HG02763 (cell line): Measurements from ENCODE around the gene KCNH3.

ENCODE experiments used
- ATAC-seq: cut with Tn5 transposase; IDR thresholded peaks from one replicate; pipeline ENCODE4 v1.9.1; 2021; ENCODE audit warnings: mild to moderate bottlenecking, moderate library complexity; ENCODE audit not compliant: unreplicated experiment

Gene KCNH3

DNA sequence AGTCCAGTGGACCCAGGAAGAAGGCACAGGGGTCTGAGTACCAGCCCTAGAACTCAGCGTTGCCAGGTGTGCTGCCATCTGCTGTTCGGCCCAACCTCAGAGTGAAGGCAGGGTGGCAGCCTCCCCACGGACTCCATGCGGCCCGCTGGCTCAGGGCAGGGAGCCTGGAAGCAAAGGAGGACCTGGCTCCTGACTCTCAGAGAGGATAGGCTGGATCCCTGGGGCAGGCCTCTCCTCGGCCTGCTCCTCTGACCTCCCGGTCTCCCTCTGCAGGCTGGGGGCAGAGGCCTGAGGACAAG is 19.0 kb downstream of the KCNH3 start:
- no peak for ATAC-seq

DNA sequence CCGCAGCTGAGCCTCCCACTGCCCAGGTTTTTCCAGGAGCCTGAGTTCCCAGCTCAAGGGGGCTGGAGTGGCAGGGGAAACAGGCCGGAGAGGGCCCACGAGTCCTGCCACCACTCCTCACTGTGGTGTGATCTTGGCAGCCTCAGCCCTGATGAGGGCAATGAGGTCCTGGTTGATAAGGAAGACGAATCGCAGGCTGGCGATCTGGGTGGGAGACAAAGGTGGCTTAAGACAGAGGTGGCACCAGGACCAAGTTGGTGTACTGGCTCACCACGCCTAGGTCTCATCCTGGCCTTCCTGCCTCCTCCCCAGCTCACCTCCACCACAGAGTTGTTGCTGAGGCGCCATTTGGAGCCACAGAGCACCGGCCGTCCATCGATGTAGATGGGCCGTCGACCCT is 19.7 kb downstream of the KCNH3 start:
- no peak for ATAC-seq

DNA sequence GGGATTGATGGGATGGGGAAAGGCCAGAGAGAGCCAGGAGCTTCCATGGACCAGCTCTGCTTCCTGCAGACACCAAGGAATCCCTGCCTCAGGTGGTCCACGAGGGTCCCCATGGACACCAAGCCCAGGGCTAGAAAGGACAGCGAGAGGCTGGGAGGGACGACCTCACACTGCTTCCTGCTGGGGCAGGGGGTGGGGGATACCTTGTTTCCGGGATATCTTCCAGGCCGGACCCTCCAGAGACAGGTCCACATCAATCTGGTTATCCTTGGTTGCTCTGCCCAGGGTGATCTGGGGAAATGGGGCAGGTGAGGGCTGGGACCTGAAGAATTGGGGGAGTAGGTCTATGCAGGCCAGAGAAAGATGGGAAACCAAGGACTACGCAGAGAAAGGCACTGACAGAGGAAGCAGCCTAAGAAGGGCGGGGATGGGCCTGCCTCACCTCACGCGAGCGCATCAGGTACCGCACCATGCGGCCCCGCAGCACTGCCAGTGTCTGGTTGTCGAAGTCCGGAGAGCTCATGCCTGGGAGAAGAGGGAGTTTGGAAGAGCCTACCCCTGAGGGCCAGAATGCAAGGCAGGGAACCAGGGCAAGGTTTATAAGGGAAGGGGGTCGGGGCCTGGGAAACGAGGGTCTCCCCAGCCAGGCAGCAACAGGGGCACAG is 20.3 kb downstream of the KCNH3 start:
- ATAC-seq: no peak

DNA sequence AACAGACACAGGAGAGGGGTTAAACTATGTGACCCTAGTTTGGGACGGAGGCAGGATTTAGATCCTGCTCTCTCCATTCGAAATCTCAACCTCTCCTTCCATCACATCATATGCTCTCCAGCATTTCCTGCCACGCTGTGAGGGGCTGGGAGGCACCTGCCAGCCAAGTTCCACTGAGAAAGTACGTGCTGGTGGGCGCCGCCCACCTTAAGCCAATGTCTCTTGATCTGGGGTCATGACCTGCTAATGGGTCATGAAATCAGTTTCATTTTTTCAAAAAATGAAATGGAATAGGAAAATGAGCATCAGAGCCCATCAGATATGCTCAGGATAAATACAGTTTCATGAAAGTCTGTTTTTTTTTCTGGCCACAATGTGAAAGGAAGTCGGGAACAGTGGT is 21.9 kb downstream of the KCNH3 start:
- no peak for ATAC-seq

DNA sequence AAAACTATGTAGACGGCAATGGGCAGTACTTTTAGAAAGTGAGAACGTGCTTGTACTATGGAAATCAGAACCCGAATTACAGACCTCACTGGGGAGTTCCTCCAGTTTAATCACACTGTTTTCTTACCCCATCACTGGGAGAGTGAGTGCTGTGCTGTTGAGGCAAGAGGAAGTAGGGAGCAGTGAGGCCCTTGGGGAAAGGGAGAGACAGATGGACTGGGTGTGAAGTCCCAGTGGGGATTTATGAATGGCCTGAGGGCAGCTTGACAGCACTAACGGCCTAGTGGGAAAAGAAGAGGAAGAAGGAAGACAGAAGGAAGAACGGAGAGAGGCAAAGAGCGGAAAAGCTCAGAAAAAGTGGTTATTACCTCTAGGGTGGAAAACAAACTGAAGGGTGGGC is 23.4 kb downstream of the KCNH3 start:
- ATAC-seq: no peak

DNA sequence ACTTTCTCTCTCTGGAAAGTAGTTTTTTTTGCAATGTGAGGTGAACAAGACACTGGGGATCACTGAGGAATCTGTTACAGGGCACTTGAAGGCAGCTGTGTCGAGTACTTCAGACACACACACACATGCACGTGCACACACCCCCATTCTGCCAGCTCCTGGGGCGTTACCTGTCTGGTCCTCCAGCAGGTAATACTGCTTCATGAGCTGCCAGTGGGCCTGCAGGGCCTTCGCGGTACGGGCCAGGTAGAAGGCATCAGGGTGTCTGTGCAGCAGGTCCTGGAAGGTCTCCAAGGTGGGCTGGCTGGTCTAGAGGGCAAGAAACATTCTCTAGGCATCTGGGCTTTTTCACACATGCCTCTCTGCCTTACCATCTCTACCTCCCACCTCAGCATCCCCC is 24.0 kb downstream of the KCNH3 start:
- ATAC-seq: no peak

DNA sequence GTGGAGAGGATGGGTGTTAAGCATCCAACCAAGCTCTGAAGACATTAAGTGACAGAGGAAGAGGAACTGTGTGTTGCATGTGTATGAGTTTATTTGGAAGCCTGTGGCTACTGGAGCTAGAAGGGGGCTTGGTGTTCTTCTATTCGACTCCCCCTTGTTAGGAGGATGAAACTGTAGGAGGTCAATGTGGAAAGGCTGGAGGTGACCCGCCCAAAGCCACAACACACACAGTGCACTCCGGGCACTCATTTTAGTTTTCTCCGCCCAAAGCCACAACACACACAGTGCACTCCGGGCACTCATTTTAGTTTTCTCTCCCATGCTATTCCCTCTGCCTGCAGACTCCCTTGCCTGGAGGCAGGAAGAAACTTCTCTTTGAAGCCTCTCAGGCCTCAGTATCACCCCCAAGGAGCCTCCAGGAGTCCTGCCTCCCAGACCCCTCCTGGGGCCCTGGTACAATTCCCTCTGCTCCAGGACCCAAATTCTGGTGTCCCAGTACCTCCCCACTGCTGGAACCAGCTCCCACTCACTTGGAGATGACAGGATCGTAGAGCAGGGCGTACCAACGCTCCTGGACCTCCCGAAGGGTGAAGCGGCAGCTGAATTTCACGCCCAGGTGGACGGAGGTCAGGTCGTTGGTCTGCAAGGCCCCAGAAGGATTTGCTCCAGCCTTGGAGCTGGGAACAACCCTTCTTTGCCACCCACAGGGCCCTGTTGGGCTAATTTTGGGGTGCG is 25.3 kb downstream of the KCNH3 start:
- no peak for ATAC-seq

DNA sequence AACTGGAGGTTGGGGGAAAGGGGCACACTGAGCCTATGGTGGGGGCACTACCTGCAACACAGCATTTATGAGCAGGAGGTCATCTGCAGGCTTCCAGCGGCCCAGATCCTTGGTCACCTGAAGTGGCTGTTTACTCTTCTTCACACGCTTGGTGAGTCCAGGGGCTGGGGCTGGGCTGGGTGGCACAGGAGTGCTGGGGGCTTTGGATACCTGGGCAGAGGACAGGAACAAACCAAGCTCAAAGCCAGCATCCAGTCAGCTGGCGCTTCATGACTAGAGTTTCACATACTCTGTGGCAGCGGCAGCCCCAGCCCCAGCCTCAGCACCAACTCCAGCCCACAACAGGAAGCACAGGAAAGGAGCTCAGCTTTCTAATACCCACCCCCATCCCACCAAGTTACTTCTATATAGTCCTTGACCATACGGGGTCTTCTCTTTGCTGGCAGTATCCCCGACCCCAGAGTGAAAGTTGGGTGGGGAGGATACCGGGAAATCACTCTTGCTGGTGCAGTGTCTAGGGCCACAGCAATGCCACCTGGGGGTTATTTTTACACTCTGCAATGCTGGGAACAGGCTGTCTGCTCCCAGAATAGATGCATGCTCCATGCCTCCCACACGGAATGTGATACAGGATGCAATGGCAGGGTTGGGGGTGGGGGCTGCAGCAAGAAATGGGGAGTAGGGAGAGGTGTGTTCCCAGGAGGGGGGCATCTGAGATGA is 26.0 kb downstream of the KCNH3 start:
- no peak for ATAC-seq

DNA sequence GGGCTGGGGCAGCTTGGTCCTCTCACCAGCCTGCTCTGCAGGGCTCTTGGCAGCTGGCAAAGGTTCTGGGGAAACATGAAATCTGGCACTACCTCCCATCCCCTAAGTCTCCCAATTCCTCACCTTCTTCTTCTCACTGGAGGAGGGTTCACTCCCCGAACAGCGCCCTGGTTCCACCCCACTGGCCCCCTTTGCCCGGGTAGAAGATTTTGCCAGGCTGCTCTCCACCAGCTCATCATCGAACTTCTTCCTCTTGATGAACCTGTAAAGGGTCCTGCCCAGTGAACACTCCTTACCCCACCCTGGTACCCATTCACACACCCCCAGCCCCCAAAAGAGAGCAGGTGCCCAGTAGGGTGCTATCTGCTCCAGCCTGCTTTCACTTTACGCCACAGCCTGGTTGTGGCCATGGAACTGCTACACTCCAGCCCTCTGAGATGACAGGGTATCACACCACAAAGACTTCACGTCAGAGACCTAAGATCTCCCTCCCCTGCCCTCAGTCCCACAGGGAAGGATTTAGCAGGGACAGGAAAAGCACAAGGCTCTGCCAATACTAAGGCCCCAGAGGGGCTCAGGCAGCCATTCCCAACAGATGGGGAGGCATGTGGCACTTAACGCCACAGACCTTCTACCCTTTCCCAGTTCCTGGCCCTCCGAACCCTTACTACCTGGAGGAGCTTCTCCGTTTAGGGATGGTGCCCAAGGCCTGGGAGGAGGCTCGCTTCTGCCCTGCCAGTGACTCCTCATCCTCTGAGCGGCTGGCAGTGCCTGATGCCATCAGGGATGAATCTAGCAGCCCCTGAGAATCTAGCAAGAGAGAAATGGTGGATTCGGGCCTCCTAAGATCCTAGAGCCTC is 26.8 kb downstream of the KCNH3 start:
- no peak for ATAC-seq

DNA sequence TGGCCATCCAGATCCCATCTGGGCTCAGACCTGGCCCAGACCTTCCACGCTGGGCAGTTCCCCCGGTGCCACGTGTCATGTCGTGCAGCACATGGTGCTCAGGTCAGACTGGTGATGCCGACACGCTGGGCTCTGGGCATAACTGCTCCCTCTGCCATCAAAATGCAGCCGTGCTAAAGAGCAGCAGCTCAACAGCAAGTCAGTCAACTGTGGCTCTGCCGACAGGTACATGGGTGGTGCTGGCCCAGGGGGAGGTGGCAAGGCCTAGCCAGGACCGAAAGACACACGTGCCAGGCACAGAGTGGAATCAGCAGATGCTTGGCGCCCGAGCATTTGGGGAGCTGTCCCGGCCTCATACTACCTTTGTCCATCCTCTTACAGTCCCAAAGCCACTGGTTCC is 27.5 kb downstream of the KCNH3 start:
- no peak for ATAC-seq

DNA sequence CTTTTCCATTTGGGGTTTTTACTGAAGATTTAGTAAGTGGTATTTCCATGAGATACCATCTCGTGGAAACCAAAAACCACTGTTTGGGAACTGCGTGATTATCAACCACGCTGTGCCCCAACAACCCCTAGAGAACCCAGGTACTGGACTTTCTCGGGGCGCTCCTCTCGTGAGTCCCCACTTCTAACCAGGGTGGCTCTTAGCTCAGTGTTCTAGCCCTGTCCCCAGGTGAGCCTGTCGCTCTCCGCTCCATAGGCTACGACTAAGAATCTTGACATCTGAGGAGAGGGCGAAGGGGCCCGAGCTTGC is 28.4 kb downstream of the KCNH3 start:
- ATAC-seq: no peak

DNA sequence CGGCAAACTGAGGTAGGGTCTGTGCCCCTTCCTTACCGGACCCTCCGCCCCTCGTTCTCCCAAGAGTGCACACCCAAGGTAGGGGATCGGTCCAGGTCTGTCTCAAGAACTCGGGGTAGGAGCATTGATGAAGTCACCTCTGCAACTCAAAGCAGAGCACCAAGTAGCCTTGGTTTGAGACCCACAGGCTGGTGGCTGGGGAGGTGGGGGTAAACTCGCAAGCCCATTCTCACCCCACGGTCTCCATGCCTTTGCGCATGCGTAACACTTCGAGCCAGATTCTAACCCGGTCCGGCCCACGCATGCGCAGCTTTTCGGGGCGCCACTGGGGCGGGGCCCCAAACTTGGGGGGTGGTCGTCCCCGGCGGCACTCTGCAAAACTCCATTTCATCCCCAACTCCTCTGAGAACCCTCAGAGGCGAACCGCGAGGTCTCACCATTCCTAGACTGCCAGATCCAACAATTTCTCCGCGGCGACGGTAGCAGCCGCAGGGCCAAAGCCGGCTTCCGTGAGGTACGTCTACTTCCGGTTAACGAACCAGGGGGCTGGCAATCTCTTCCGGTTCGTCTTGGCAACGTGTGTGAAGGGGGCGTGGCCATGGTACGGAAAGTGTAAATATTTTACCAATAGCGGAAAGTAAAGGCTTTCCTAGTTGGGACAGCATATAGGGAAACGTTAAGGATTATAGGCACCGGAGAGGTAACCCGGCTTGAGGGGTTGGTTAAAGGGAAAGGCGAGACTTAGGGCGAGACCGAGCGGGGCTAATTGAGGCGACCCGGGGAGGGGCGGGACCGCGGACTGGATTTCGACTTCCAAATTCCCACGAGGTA is 29.0 kb downstream of the KCNH3 start, which contains the start of gene MCRS1:
MCRS1 (minus strand) TSS at position 532 of the 831 bp plus-strand sequence. CDS start 1,411 bp downstream, outside the sequence.
- ATAC-seq: peak; percentile 85

DNA sequence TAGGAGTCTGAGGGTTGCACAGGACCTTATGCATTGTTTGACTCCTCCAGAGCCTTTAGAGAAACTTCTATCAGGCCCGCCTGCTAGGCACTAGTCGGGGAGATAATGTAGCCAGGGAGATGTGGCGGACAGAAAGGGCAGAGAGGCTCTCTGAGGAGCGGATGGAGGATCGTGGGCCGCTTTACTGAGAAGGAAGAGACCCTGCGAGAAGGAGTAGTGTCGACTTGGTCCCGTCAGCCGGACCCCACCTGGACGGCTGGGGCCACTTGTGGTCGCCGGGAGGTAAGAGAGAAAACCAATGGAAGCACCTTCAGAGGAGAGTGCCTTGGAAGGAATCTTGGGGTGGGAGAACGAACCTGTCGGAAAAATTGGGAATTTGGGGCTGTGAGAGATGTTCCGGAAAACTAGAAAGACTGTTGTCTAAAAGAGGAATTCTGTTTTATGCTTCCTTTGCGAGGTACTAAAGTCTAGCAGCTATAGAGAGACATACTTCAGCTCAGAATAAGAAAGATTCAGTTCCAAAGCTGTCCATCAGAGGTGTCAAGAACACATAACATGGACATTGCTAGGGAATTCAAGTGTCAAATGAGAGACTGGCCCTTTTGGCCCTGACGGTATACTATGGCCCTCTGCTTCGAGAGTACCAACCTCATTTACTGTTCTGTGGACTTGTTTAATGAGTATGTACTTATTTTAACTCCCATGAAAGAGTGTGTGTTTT is 29.8 kb downstream of the KCNH3 start:
- ATAC-seq: peak; percentile 3

DNA sequence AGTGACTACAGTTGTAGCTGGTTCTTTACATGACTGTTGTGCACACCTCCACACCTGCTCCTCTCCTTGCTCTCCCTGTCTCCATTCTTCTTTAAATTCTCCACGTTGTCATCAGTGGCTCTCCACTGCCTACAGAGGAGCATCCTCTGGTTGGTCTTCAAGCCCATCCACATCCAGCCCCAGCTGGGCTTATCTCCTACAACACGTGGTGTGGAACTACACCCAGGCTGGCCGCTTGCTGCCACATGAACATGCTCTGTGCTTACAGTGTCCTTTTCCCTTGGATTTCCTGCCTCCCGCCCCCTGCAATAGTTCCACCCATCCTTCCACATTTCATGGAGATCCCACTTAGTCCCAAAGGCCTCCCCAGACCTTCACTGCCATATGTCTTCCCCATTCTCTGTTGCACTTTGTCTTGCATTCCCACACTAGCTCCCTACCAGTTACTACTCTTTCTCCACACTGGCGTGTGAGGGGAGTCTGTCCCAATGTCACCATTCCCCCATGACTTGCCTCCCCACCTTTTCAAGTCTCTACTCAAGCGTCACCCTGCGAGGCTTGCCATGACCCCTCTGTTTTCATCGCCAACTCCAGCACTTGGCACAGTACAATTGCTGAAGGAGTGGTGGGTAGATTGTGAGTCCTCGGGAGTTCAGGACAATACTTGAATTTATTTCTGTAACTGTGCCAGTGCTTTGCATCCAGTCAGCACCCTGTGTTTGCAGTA is 38.9 kb downstream of the KCNH3 start:
- no peak for ATAC-seq

DNA sequence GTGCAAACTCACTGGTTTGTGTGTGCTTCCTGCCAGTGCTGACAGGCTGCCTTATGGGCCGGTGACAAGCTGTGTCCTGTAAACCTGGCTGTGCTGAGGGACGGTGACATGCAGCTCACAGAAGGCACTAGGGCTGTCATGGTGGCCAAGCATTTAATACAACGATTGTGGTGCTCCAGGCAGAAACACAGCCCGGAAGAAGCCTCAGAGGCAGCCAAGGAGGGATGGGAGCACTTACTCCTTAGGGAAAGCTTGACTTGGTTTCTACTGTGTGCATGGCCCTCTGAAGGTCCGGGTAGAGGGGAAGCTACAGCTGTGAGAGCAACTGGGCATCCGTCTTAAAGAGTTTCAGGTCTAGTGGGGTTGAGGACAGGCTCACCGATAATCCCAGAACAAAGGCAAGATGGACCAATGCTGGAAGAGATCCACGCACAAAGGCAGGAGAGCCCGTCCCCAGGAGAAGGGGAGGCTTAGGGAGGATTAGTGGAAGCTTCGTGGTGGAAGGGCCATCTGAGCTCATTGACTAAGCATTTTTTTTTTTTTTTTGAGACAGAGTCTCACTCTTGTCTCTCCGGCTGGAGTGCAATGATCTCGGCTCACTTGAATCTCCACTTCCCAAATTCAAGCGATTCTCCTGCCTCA is 39.8 kb downstream of the KCNH3 start:
- no peak for ATAC-seq

DNA sequence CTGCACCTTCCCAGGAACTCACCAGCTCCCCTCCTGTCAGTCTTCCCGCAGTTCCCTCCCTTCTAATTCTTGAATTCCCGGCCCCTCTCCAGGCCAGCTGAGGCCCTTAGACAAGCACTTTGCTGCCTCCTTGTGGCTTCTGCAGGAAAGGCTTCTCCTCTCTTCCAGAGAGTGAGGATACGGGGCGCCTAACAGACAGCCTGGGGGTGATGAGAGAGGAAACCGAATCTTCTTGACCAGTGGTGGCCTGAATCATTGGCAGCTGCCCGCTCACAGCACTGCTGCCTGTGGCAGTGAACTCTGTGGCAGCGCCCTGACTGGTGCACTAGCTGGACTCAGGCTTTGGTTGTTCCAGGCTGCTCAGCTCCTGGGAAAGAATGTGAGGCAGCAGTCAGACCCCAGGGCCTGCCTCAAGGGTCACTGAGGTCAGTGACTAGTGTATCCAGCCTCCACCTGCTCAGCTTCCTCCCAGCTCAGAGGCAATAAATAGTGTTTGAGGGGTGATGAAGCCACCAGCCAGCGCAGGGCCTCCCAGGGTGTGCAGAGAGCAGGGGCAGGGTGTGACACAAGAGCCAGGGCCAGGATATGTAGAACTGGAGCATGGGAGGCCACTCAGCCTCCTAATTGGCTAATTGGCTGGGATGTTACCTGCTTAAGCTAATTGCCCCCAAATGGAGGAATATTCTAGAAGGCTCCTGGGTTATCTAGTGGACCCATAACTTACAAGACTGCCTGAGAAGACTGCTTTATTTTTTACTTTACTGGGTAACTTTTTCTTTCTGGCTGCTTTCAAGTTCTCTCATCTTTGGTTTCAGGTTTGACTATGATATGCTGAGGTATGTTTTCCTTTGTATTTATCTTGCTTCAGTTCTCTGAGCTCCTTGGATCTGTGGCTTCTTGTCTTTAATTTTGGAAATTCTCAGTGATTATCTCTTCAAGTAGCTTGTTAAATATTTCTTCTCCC is 42.0 kb downstream of the KCNH3 start:
- no peak for ATAC-seq

DNA sequence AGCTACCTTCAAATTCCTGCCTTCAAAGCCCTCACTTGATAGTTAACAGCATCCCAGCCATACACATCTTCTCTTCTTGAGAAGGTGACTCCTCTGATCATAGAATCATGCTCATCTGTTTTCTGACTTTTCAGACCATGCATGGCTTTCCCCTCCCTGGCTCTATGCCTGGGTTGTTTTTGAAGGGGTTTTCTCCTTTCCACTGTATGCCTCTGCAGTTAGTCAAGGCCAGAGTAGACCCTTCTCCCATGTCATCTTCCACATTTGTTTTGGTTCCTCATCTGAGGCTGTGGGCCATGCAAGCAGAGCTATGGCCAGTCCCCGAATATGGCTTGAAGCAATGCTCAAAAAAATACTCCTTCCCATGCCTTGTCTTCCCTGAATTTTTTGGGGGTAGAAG is 43.4 kb downstream of the KCNH3 start:
- ATAC-seq: no peak

DNA sequence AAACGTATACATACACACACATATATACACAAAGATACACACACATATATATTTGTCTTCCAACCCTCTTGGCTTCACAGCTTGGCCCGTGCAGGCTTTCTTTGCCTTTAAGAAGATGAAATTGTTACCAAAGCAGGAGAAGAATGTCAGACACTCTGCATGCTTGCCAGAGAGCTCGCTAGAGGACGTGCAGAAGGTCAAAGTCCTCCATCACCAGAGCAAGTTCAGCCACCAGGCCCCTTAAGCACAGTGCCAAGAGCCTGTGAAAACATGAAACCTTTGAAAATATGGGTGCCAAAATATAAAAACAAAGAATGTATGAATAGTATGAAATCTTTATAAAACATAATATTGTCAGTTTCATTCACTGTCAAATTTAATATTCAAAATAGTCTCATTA is 44.0 kb downstream of the KCNH3 start:
- ATAC-seq: no peak
